Retinal pigment epithelial cell (primary cell): ENCODE data around the gene ZNF775.

Experiments used
- DNase-seq: peaks from one replicate; pipeline ENCODE4 v3.0.0-alpha.2; 2010; ENCODE audit warnings: low read depth
- H3K4me3 ChIP-seq: 2 replicates; pipeline ENCODE4 v1.5.1; 2011; ENCODE audit warnings: mild to moderate bottlenecking, low read length, control low read depth, moderate library complexity
- CTCF ChIP-seq: conservative IDR thresholded peaks from 2 replicates; pipeline ENCODE4 v1.5.1; 2011; ENCODE audit warnings: low read depth, low read length, control low read depth, inconsistent platforms

Gene ZNF775

GRCh38 chr7:150379441-150380379 lies 580 bp downstream of the ZNF775 start:
- no peak for TF ChIP-seq CTCF
- H3K4me3 ChIP-seq = peak overlapping the region; percentile 86
- DNase-seq = no peak

- no peak for TF ChIP-seq CTCF
- DNase-seq = no peak
- peak overlapping the region; percentile 86 for H3K4me3 ChIP-seq
Observed at GRCh38 chr7:150380463-150380862, 1.3 kb downstream of the ZNF775 start.

DNA sequence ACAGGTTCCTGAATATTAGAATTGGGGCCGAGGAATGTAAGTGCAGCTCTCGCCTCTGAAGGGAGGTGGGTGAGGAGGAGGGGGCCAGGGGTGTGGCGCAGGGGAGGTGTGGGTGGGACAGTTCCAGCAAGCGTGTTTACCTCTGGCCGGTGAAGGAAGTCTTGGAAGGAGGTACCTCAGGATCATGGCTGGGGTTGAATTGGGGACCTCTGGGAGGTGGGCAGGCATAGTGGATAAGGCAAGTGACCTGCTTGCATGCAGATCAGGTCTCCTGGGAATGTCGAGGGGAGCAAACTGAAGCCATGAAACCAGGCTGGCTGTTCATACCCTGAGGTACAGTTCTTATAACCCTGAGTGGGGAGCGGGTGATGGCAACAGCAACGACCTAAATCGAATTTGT lies 2.0 kb downstream of the ZNF775 start:
- H3K4me3 ChIP-seq = no peak overlapping the region
- no peak for TF ChIP-seq CTCF
- DNase-seq = no peak

GRCh38 chr7:150381785-150382122 lies 2.6 kb downstream of the ZNF775 start:
- no peak overlapping the region for H3K4me3 ChIP-seq
- TF ChIP-seq CTCF = no peak
- DNase-seq = no peak

DNA sequence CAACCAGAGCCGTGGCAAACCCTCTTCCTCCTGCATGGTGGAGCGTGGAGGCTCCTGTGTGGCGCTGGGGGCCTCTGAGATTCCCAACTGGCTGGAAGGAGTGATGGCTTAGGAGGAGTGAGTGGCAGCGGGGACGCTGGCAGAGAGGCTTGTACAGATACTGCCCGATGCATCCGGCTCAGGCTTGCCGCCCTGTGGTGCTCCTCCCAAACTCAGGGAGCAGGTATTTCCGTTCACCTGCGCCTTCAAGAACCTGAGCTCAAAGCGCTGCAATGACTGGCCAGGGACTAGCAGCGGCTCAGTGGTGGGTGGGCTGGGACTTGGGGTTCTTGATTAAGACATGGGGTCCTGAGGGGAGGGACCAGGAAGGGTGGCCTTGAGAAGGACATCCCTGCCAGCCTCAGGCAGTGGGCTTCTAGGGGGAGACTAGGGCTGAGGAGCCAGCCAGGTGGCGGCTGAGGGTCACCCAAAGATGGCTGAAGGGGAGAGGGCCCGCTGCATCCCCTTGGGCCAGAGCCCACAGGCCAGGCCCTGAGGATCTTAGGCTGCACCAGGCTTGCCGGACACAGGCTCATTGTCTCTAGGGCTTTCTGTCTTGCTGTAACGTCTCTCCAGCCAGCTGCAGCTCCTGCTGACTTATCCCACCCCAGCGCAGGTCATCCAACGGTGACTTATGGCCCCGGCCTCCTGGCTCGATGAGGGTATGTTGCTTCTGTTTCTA lies 3.2 kb downstream of the ZNF775 start:
- no peak for DNase-seq
- TF ChIP-seq CTCF = no peak
- no peak overlapping the region for H3K4me3 ChIP-seq

DNA sequence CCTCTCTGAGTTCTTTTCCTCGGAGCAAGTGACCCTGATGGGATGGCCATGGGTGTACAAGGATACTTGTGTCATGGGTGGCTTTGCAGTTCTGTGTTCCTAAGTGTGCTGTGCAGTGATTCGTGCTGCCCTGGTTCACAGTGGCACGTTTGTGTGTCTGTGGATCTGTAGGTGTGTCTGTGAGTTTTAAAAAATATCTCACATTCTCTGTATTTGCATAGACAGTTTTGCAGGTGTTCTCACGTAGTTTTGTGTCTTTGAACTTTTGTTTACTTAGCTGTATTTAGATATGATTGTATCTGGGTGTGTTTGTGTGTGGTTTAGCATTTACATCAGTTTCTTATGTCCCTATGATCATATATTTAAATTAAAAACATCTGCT lies 3.7 kb downstream of the ZNF775 start:
- DNase-seq = no peak
- no peak overlapping the region for H3K4me3 ChIP-seq
- no peak for TF ChIP-seq CTCF
